Epithelial cell of proximal tubule (primary cell): ENCODE data around the gene PDE4D. TPM values are rescaled to one million over a fixed set of nuclear protein-coding genes. Genes with fewer than 3 reads are reported as not detected.

Experiments used
- DNase-seq: peaks from one replicate; pipeline ENCODE4 v3.0.0-alpha.2; 2011; ENCODE audit warnings: low read depth
- H3K4me3 ChIP-seq: 2 replicates; pipeline ENCODE4 v1.5.1; 2011; ENCODE audit warnings: low read depth, mild to moderate bottlenecking, low read length
- CTCF ChIP-seq: conservative IDR thresholded peaks from 2 replicates; pipeline ENCODE4 v1.5.1; 2012; ENCODE audit warnings: low read depth, mild to moderate bottlenecking, low read length
- total RNA-seq: library from RNA; depleted of rRNA; stranded (reverse); fragments of >200 nt; gene quantifications from 2 replicates; pipeline ENCODE4 v1.2.3, GENCODE V29; 2015

Gene PDE4D
- total RNA-seq, 1 donor from 2014 or later: 18.4 TPM

GRCh38 chr5:59037041-59037440 is 856.5 kb downstream of the PDE4D start:
- TF ChIP-seq CTCF: no peak

GRCh38 chr5:59036274-59036961 is 857.1 kb downstream of the PDE4D start:
- TF ChIP-seq CTCF: no peak
- no peak for DNase-seq
- H3K4me3 ChIP-seq: no peak overlapping the region

More at GRCh38 chr5:59037041-59037440, 856.5 kb downstream of the PDE4D start:
- no peak overlapping the region for H3K4me3 ChIP-seq
- DNase-seq: no peak

- TF ChIP-seq CTCF: no peak
- no peak overlapping the region for H3K4me3 ChIP-seq
- no peak for DNase-seq
These were observed 857.8 kb downstream of the PDE4D start for GRCh38 chr5:59035681-59036080.

GRCh38 chr5:59034498-59035186 is 858.9 kb downstream of the PDE4D start:
- peak; percentile 69 for TF ChIP-seq CTCF
- DNase-seq: no peak
- no peak overlapping the region for H3K4me3 ChIP-seq

GRCh38 chr5:59027145-59027907 is 866.2 kb downstream of the PDE4D start:
- TF ChIP-seq CTCF: no peak
- H3K4me3 ChIP-seq: no peak overlapping the region
- DNase-seq: no peak

GRCh38 chr5:59025734-59026133 is 867.8 kb downstream of the PDE4D start:
- DNase-seq: no peak
- H3K4me3 ChIP-seq: no peak overlapping the region
- no peak for TF ChIP-seq CTCF
